ENCODE results near the gene DST.

The DST gene

GRCh38 chr6:56642366-56643261 lies at the start of gene DST:
Gene DST, minus strand, starts transcription at chr6:56642889.
- DNase-seq = no peak

- DNase-seq = no peak
Measured at GRCh38 chr6:56691814-56692213, 49.1 kb upstream of the DST start.

GRCh38 chr6:56691286-56691595 lies 48.6 kb upstream of the DST start:
- no peak for DNase-seq

GRCh38 chr6:56690519-56691285 lies 48.0 kb upstream of the DST start:
- no peak for DNase-seq

GRCh38 chr6:56689663-56690062 lies 47.0 kb upstream of the DST start:
- no peak for DNase-seq

- DNase-seq = no peak
Measured at GRCh38 chr6:56689114-56689513, 46.4 kb upstream of the DST start.

GRCh38 chr6:56688521-56688920 lies 45.8 kb upstream of the DST start:
- DNase-seq = no peak

- DNase-seq = no peak
Measured at GRCh38 chr6:56687551-56687950, 44.9 kb upstream of the DST start.

GRCh38 chr6:56686429-56686828 lies 43.7 kb upstream of the DST start:
- DNase-seq = no peak

GRCh38 chr6:56685994-56686393 lies 43.3 kb upstream of the DST start:
- DNase-seq = no peak

GRCh38 chr6:56685102-56685733 lies 42.5 kb upstream of the DST start:
- DNase-seq = no peak

GRCh38 chr6:56684342-56685101 lies 41.8 kb upstream of the DST start:
- no peak for DNase-seq

- DNase-seq = no peak
Measured at GRCh38 chr6:56683882-56684281, 41.2 kb upstream of the DST start.

- no peak for DNase-seq
Measured at GRCh38 chr6:56682635-56683034, 39.9 kb upstream of the DST start.

GRCh38 chr6:56677559-56677958 lies 34.9 kb upstream of the DST start:
- no peak for DNase-seq

- DNase-seq = no peak
Measured at GRCh38 chr6:56671651-56672461, 29.2 kb upstream of the DST start.

GRCh38 chr6:56671160-56671559 lies 28.5 kb upstream of the DST start:
- DNase-seq = no peak

- DNase-seq = no peak
Measured at GRCh38 chr6:56669041-56669440, 26.4 kb upstream of the DST start.

- DNase-seq = no peak
Measured at GRCh38 chr6:56668158-56668557, 25.5 kb upstream of the DST start.

- DNase-seq = no peak
Measured at GRCh38 chr6:56667336-56667735, 24.6 kb upstream of the DST start.

GRCh38 chr6:56664029-56664428 lies 21.3 kb upstream of the DST start:
- no peak for DNase-seq

- no peak for DNase-seq
Measured at GRCh38 chr6:56663344-56663743, 20.7 kb upstream of the DST start.

Data from CD4-positive, alpha-beta T cell treated with Interleukin-15 for 1 hour (primary cell).